Measurements from ENCODE around the gene IL34. TPM values are rescaled to one million over a fixed set of nuclear protein-coding genes. Genes with fewer than 3 reads are reported as not detected.
A peak's percentile ranks its signal among the peaks of the same experiment; 100 is the strongest.

IL34 gene
- total and polyA plus RNA-seq, 5 donors = 0.74 to 2.1 (median 1.9) TPM

- Histone ChIP-seq H3K27ac (ENCODE audit: low read length) (no peak overlapping the region), H3K4me3 (ENCODE audit: low read length) (no peak overlapping the region), H3K9me3 (ENCODE audit: control insufficient read depth, low read length) (no peaks in the 10 kb centered on the region), H3K27me3 (ENCODE audit: control insufficient read depth, insufficient read depth) (no peaks in the 10 kb centered on the region), H3K4me1 (ENCODE audit: control insufficient read depth, insufficient read depth, low read length) (no peaks in the 10 kb centered on the region)
- intact Hi-C loops (cut with DNase I) = loop anchor here in 2 of 4 donors (10.0 kb wide), 4 partner anchors 85 to 325 kb away; partner anchors contain the start of genes COG4 (in 1 of the 2) and SF3B3 (in 1 of the 2)
- 82% methylated on average over 12 of the region's 12 CpGs for WGBS
- DNase-seq = peak in 1 of 3 donors; percentile 29
- ATAC-seq = no peak
Observed at GRCh38 chr16:70659546-70659945, 13.2 kb downstream of the IL34 start.

GRCh38 chr16:70659953-70660671, 13.8 kb downstream of the IL34 start:
- 85% methylated on average over 16 of the region's 16 CpGs for WGBS
- intact Hi-C loops (cut with DNase I) = loop anchor here in 2 of 4 donors (10.0 kb wide), 4 partner anchors 85 to 325 kb away; partner anchors contain the start of genes COG4 (in 1 of the 2) and SF3B3 (in 1 of the 2)
- no peaks in the 10 kb centered on the region for H3K27me3 ChIP-seq (ENCODE audit: control insufficient read depth, insufficient read depth)
- no peaks in the 10 kb centered on the region for H3K9me3 ChIP-seq (ENCODE audit: control insufficient read depth, low read length)
- no peak overlapping the region for H3K27ac ChIP-seq (ENCODE audit: low read length)
- no peaks in the 10 kb centered on the region for H3K4me1 ChIP-seq (ENCODE audit: control insufficient read depth, insufficient read depth, low read length)
- ATAC-seq (peak in 1 of 2 donors; percentile 12), DNase-seq (no peak)
- no peak overlapping the region for H3K4me3 ChIP-seq (ENCODE audit: low read length)

GRCh38 chr16:70660672-70661350, 14.5 kb downstream of the IL34 start:
- Histone ChIP-seq H3K27ac (ENCODE audit: low read length) (no peak overlapping the region), H3K9me3 (ENCODE audit: control insufficient read depth, low read length) (no peaks in the 10 kb centered on the region), H3K27me3 (ENCODE audit: control insufficient read depth, insufficient read depth) (no peaks in the 10 kb centered on the region), H3K4me1 (ENCODE audit: control insufficient read depth, insufficient read depth, low read length) (no peaks in the 10 kb centered on the region), H3K4me3 (ENCODE audit: low read length) (no peak overlapping the region)
- peak in 1 of 3 donors; percentile 9 for DNase-seq
- intact Hi-C loops (cut with DNase I) = no loop called here
- ATAC-seq = peak in 1 of 2 donors; percentile 22
- 60% methylated on average over 7 of the region's 7 CpGs for WGBS

- Histone ChIP-seq H3K27ac (ENCODE audit: low read length) (no peak overlapping the region), H3K4me3 (ENCODE audit: low read length) (no peak overlapping the region), H3K4me1 (ENCODE audit: control insufficient read depth, insufficient read depth, low read length) (no peaks in the 10 kb centered on the region), H3K27me3 (ENCODE audit: control insufficient read depth, insufficient read depth) (no peaks in the 10 kb centered on the region), H3K9me3 (ENCODE audit: control insufficient read depth, low read length) (no peaks in the 10 kb centered on the region)
- ATAC-seq = no peak
- 78% methylated on average over 17 of the region's 17 CpGs for WGBS
- intact Hi-C loops (cut with DNase I) = no loop called here
- DNase-seq = peak in 1 of 3 donors; percentile 73
Observed at GRCh38 chr16:70661534-70661917, 15.2 kb downstream of the IL34 start.

- H3K27me3 ChIP-seq (ENCODE audit: control insufficient read depth, insufficient read depth) = no peaks in the 10 kb centered on the region
- ATAC-seq (peak in 1 of 2 donors; percentile 17), DNase-seq (peak in 2 of 3 donors; percentile 74 to 77)
- intact Hi-C loops (cut with DNase I) = no loop called here
- no peak overlapping the region for H3K27ac ChIP-seq (ENCODE audit: low read length)
- 66% methylated on average over 21 of the region's 21 CpGs for WGBS
- no peaks in the 10 kb centered on the region for H3K4me1 ChIP-seq (ENCODE audit: control insufficient read depth, insufficient read depth, low read length)
- no peaks in the 10 kb centered on the region for H3K9me3 ChIP-seq (ENCODE audit: control insufficient read depth, low read length)
- no peak overlapping the region for H3K4me3 ChIP-seq (ENCODE audit: low read length)
Observed at GRCh38 chr16:70661918-70662641, 15.7 kb downstream of the IL34 start.

- no peaks in the 10 kb centered on the region for H3K4me1 ChIP-seq (ENCODE audit: control insufficient read depth, insufficient read depth, low read length)
- intact Hi-C loops (cut with DNase I) = no loop called here
- H3K27me3 ChIP-seq (ENCODE audit: control insufficient read depth, insufficient read depth) = no peaks in the 10 kb centered on the region
- WGBS = 83% methylated on average over 13 of the region's 13 CpGs
- no peak overlapping the region for H3K4me3 ChIP-seq (ENCODE audit: low read length)
- H3K27ac ChIP-seq (ENCODE audit: low read length) = no peak overlapping the region
- H3K9me3 ChIP-seq (ENCODE audit: control insufficient read depth, low read length) = no peaks in the 10 kb centered on the region
- peak in 1 of 3 donors; percentile 36 for DNase-seq
- ATAC-seq = no peak
Observed at GRCh38 chr16:70662991-70663523, 16.7 kb downstream of the IL34 start.

GRCh38 chr16:70663524-70664324, 17.4 kb downstream of the IL34 start:
- WGBS = 95% methylated on average over 56 of the region's 56 CpGs
- intact Hi-C loops (cut with DNase I) = no loop called here
- DNase-seq = peak in 2 of 3 donors; percentile 16 to 63

GRCh38 chr16:70664325-70665112, 18.2 kb downstream of the IL34 start:
- peak in 1 of 3 donors; percentile 61 for DNase-seq
- intact Hi-C loops (cut with DNase I) = no loop called here
- Histone ChIP-seq H3K27ac (ENCODE audit: low read length) (no peak overlapping the region), H3K4me1 (ENCODE audit: control insufficient read depth, insufficient read depth, low read length) (no peaks in the 10 kb centered on the region), H3K9me3 (ENCODE audit: control insufficient read depth, low read length) (no peaks in the 10 kb centered on the region), H3K27me3 (ENCODE audit: control insufficient read depth, insufficient read depth) (no peaks in the 10 kb centered on the region), H3K4me3 (ENCODE audit: low read length) (no peak overlapping the region)
- 88% methylated on average over 39 of the region's 39 CpGs for WGBS
- peak in 1 of 2 donors; percentile 3 for ATAC-seq

More at GRCh38 chr16:70663524-70664324, 17.4 kb downstream of the IL34 start:
- H3K27ac ChIP-seq (ENCODE audit: low read length) = no peak overlapping the region
- no peaks in the 10 kb centered on the region for H3K9me3 ChIP-seq (ENCODE audit: control insufficient read depth, low read length)
- no peak overlapping the region for H3K4me3 ChIP-seq (ENCODE audit: low read length)
- peak in 1 of 2 donors; percentile 5 for ATAC-seq
- H3K4me1 ChIP-seq (ENCODE audit: control insufficient read depth, insufficient read depth, low read length) = no peaks in the 10 kb centered on the region
- H3K27me3 ChIP-seq (ENCODE audit: control insufficient read depth, insufficient read depth) = no peaks in the 10 kb centered on the region

- ATAC-seq = no peak
- no peak overlapping the region for H3K27ac ChIP-seq (ENCODE audit: low read length)
- WGBS = 93% methylated on average over 14 of the region's 14 CpGs
Observed at GRCh38 chr16:70665113-70665694, 18.8 kb downstream of the IL34 start.

More at GRCh38 chr16:70665113-70665694, 18.8 kb downstream of the IL34 start:
- Histone ChIP-seq H3K27me3 (ENCODE audit: control insufficient read depth, insufficient read depth) (no peaks in the 10 kb centered on the region), H3K4me3 (ENCODE audit: low read length) (no peak overlapping the region), H3K9me3 (ENCODE audit: control insufficient read depth, low read length) (no peaks in the 10 kb centered on the region), H3K4me1 (ENCODE audit: control insufficient read depth, insufficient read depth, low read length) (no peaks in the 10 kb centered on the region)
- intact Hi-C loops (cut with DNase I) = no loop called here
- peak in 1 of 3 donors; percentile 60 for DNase-seq

Measured in right cardiac atrium (tissue), 5 donors.